ENCODE measurements around the gene TRAPPC2L.
"Not testable (repeated sequence)": the region's sequence is repeated elsewhere in the genome, so short reads cannot be mapped to it uniquely, and the experiment has no call there.

TRAPPC2L gene

DNA sequence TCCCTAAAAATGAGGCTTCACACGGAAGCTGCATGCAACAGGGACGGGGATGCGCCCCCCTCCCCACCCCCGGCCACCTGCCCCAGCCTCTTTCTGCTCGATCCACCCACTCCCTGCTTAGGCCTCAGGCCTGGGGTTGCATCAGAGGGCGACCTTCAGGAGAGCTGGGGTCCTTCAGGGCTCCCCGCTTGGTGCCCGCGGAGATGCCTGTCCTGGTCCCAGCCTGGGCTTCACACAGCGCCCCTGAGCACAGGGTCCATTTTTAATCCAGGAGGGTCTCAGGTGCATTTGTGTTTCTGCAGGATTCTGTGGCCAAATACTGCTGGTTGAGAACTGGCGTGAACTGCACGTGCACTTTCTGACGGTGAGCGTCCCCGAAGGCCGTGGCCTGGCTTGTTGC is 37.8 kb upstream of the TRAPPC2L start:
- DNase-seq, result no peak

GRCh38 chr16:88820385-88821025 is 36.4 kb upstream of the TRAPPC2L start:
- DNase-seq, result no peak

- no peak for DNase-seq
Measured at GRCh38 chr16:88821168-88821850, 35.6 kb upstream of the TRAPPC2L start.

DNA sequence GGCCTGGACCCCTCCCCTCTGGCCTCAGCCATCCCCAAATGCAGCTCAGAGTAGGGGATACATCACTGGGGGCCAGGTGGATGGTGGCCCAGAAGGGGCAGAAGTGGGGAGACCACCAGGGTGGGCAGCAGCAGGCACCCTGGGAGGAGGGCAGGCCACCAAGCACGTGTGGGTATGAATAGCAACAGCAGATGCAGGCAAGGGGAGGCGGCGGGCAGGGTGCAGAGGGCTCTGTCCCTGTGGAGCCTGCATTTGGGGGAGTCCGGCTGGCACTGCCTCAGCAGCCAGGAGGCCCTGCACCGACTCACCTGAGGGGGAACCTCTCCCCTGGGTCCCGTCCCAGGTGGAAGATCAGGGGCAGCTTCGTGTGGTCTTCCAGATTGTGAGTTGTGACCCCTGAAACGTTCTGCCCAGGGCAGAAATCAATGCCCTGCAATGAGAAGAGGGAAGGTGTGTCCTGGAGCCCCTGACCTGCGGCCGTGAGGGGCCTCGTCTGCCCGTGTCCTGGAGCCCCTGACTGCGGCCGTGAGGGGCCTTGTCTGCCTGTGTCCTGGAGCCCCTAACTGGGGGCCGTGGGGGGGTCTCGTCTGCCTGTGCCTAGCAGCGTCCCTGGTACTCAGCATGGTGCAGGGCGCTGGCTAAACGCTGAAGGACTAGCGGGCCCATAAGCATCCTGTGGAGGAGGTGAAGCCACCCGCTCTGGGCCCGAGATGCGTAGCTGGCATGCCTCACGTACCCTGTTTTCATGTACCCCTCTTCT is 34.5 kb upstream of the TRAPPC2L start:
- no peak for DNase-seq

GRCh38 chr16:88823646-88824045 is 33.3 kb upstream of the TRAPPC2L start:
- not testable (repeated sequence) for DNase-seq

- DNase-seq, result no peak
Measured at GRCh38 chr16:88824256-88825077, 32.5 kb upstream of the TRAPPC2L start.

DNA sequence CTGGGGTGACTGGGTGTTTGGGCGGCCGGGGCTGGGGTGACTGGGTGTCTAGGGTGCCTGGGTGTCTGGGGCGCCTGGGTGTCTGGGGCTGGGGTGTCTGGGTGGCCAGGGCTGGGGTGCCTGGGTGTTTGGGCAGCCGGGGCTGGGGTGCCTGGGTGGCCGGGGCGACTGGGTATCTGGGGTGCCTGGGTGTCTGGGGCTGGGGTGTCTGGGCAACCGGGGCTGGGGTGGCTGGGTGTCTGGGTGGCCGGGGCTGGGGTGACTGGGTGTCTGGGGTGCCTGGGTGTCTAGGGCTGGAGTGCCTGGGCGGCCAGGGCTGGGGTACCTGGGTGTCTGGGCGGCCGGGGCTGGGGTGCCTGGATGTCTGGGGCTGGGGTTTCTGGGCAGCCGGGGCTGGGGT is 31.8 kb upstream of the TRAPPC2L start:
- DNase-seq, result no peak

GRCh38 chr16:88826070-88826840 is 30.7 kb upstream of the TRAPPC2L start:
- no peak for DNase-seq

GRCh38 chr16:88827727-88828126 is 29.2 kb upstream of the TRAPPC2L start:
- DNase-seq, result no peak

GRCh38 chr16:88828711-88829110 is 28.2 kb upstream of the TRAPPC2L start:
- no peak for DNase-seq

DNA sequence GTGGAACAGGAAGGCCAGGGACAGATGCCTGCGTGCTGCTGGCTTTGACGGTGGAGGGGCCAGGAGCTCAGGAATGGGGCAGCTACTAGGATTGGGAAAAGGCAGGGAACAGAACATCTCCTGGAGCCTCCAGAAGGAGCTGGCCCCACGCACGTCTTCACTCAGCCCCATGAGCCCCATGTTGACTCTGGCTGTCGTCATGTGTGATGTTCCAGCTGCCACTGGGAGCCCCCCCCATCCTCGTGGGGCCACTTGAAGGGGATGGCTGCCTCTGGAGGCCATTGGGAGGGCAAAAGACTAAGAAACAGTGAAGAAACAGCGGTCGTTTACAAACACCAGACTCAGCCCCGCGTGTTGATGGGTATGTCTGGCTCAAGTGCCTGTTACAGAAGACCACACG is 26.7 kb upstream of the TRAPPC2L start:
- no peak for DNase-seq

GRCh38 chr16:88830783-88831182 is 26.1 kb upstream of the TRAPPC2L start:
- DNase-seq, result no peak

DNA sequence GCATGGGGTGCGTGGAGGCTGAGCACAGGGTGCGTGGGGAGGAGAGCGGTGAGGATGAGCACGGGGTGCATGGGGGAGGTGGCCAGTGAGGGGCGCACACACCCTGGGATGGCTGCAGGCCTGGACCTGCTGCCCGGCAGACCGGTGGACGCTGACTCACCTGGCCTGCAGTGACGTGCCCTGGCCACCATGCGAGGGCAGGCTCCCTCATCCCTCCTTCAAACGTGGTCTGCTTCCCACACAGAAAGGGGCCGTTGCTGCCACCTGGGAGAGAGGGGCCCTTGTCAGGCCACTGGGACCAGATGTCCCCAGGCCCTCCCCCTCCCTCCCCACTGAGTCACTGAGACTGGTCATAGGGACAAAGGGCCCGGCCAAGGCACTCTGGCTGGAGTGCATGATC is 25.1 kb upstream of the TRAPPC2L start:
- no peak for DNase-seq

DNA sequence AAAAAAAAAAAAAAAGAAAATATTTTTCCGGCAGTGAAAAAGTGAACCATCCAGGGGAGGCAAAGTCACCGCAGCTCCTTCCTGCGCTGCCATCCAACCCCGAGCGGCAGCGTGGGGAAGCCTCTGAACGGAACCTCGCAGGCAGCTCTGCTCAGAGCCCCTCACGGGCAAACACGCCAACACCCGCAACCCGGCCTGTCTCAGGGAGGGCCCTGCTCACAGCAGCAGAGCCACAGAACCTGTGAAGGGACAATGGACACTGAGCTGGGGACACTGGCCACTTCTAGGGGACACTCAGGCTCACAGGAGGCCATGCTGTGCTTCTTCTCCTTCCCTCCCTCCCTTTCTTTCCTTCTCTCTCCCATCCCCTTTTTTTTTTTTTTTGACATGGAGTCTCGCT is 23.8 kb upstream of the TRAPPC2L start:
- DNase-seq, result no peak

DNA sequence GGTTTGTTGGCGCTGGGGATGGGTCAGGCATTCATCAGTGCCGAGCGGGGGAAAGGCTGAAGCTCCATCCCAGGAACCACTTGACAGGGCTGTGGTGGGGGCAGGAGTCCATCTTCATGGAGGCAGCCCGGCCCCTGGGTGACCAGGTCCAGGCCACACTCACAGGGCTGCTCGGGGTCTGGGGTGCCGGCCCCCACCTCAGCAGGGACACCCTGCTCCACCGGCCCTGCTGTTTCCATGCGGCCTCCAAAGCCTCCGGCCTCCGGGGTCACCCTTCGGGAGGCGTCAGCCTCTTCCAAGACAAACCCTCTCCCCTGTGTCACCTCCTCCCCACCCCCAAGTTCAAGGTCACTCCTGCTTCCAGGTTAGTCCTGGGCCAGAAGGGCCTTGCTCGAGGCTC is 22.3 kb upstream of the TRAPPC2L start:
- DNase-seq, result no peak

DNA sequence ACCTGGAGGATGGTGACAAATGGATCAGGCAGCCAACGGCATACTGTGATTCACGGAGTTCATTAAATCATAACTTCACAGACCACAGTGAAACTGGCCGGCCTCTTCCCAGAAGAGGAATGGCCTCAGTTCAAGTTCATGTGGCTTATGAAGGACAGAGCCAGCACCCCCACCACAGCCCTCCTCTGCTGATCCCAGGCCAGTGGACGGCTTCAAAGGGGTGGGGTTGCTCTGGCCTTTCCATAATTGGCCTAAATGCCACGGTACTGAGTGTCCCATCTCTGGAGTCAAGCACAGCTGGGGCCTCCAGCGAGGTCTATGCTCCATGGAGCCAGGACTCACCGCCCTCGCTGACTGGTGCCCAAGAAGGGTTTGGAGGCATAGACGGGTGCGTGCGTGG is 21.5 kb upstream of the TRAPPC2L start:
- DNase-seq, result no peak

DNA sequence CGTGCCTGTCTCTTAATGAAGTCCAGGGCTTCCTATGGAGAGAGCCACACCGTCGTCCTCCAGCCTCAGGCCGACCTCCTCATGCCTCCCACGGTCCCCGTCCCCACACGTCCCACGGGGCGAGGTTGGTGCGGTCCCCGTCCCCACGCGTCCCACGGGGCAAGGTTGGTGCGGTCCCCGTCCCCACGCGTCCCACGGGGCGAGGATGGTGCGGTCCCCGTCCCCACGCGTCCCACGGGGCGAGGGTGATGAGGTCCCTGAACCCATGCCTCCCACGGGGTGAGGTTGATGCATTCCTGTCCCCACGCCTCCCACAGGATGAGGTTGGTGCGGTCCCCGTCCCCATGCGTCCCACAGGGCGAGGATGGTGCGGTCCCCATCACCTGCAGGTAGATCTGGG is 21.1 kb upstream of the TRAPPC2L start:
- DNase-seq, result no peak

DNA sequence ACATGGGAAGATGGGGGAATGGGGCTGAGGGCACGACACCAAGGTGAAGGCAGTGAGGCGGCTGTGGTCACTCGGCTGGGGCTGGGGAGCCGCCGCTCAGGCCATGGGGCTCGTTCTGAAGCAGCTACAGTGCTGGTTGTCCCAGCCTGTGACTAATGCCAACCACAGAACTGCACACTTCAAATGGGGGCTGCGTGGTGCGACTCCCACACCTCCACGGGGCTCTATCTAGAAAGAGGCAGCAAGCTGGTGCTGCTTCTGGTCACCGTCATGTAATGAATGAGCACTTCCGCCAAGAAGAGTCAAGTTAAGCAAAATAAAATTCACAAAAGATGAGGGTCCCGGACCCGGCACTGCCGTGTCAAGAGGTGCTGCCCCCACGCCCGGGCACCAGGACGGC is 20.1 kb upstream of the TRAPPC2L start:
- DNase-seq, result no peak

DNA sequence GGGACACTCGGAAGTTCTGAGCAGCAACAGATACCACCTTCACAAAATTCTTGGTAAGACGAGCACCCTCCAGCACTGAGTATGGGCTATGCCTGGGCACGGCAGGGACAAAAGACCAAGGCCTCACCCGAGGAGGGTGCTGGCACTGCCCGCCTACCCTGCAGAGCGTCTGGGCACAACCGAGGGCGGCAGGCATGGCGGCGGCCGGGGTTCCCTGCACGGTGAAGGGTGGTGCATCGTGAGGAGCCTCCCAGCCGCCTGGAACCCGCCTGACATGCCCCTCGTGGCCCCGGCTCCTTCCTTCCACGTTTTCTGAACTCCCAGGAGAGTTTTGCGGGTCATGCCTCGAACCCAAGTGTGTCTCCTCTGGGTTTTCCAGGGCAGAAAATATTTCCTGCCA is 19.1 kb upstream of the TRAPPC2L start:
- no peak for DNase-seq

GRCh38 chr16:88838566-88838965 is 18.4 kb upstream of the TRAPPC2L start:
- DNase-seq, result no peak

DNA sequence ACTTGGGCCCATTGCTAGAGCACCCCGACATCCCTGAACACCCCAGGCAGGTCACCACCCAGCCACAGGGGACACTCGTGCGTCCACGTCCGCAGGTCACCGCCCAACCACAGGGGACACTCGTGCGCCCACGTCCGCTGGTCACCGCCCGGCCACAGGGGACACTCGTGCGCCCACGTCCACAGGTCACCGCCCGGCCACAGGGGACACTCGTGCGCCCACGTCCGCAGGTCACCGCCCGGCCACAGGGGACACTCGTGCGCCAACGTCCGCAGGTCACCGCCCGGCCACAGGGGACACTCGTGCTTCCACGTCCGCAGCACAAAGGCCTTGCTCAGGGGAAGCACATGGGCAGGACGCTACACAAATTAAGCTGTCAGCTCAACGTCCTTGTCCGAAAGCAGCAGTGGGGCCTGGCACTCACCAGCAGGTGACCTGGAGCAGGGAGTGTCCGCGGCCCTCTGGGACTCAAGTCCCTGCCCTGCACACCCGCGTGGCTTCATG is 17.8 kb upstream of the TRAPPC2L start:
- no peak for DNase-seq
